ENCODE data around the gene CAPNS1. TPM values are rescaled to one million over a fixed set of nuclear protein-coding genes. Genes with fewer than 3 reads are reported as not detected.

Gene CAPNS1
- total RNA-seq, 2 donors from 2014 or later = 53.7 to 56.0 TPM

GRCh38 chr19:36152019-36152351, 12.1 kb downstream of the CAPNS1 start:
- H3K4me1 ChIP-seq = peaks cover 4% of the 10 kb centered on the region
- H3K36me3 ChIP-seq (replicated peaks in 1 of 2; ENCODE audit: insufficient read depth in 1 of 2, low read depth in 2 of 2) = peaks cover 4 to 17% of the 10 kb centered on the region in 2 donors
- intact Hi-C loops (cut with DNase I) = no loop called here
- H3K27ac ChIP-seq = peak overlapping the region; percentile 56 to 80 (median 73)
- ATAC-seq (peak; percentile 26), DNase-seq (no peak)
- no peaks in the 10 kb centered on the region for H3K27me3 ChIP-seq
- 50 to 61% methylated on average over 10 to 11 of the region's 16 CpGs for WGBS, 2 donors
- peak overlapping the region in 1 of 2 donors; percentile 31 for H3K4me3 ChIP-seq
- no peak for TF ChIP-seq POLR2A (IDR thresholded peaks at IDR 0.05)
- no peak for TF ChIP-seq CTCF (IDR thresholded peaks at IDR 0.05)
- no peaks in the 10 kb centered on the region for H3K9me3 ChIP-seq

GRCh38 chr19:36152352-36153091, 12.7 kb downstream of the CAPNS1 start, which contains the start of gene COX7A1:
Gene COX7A1 (minus strand): TSS chr19:36152447. CDS start chr19:36152407, 40 bp downstream.
- intact Hi-C loops (cut with DNase I) = no loop called here
- Histone ChIP-seq H3K9me3 (no peaks in the 10 kb centered on the region), H3K4me1 (peaks cover 4% of the 10 kb centered on the region), H3K4me3 (peak within 1 kb of the TSS in 1 of 2 donors; percentile 31), H3K27ac (peak within 1 kb of the TSS; percentile 56 to 80 (median 73)), H3K36me3 (replicated peaks in 1 of 2; ENCODE audit: insufficient read depth in 1 of 2, low read depth in 2 of 2) (peaks cover 4 to 13% of the 10 kb centered on the region in 2 donors), H3K27me3 (no peaks in the 10 kb centered on the region)
- TF ChIP-seq POLR2A (IDR thresholded peaks at IDR 0.05) (peak; percentile 25 to 43 (median 27)), CTCF (IDR thresholded peaks at IDR 0.05) (no peak)
- WGBS, 2 donors = 51 to 53% methylated on average over 5 to 38 of the region's 40 CpGs
- DNase-seq (peak; percentile 46 to 62 (median 52)), ATAC-seq (peak; percentile 74)

- Histone ChIP-seq H3K9me3 (no peaks in the 10 kb centered on the region), H3K27me3 (no peaks in the 10 kb centered on the region), H3K4me3 (no peak overlapping the region), H3K4me1 (peaks cover 4% of the 10 kb centered on the region), H3K36me3 (replicated peaks in 1 of 2; ENCODE audit: insufficient read depth in 1 of 2, low read depth in 2 of 2) (peaks cover 4 to 13% of the 10 kb centered on the region in 2 donors), H3K27ac (peak overlapping the region in 3 of 4 donors; percentile 68 to 80 (median 78))
- TF ChIP-seq POLR2A (IDR thresholded peaks at IDR 0.05) = no peak
- TF ChIP-seq CTCF (IDR thresholded peaks at IDR 0.05) = no peak
- intact Hi-C loops (cut with DNase I) = no loop called here
- ATAC-seq (no peak), DNase-seq (no peak)
- 96% methylated on average over 10 of the region's 10 CpGs for WGBS, 2 donors
Measured at GRCh38 chr19:36153126-36153525, 13.3 kb downstream of the CAPNS1 start.

- ATAC-seq (no peak), DNase-seq (no peak)
- no peaks in the 10 kb centered on the region for H3K36me3 ChIP-seq (replicated peaks in 1 of 2; ENCODE audit: insufficient read depth in 1 of 2, low read depth in 2 of 2)
- TF ChIP-seq POLR2A (IDR thresholded peaks at IDR 0.05) = no peak
- no peak for TF ChIP-seq CTCF (IDR thresholded peaks at IDR 0.05)
- intact Hi-C loops (cut with DNase I) = no loop called here
- no peak overlapping the region for H3K4me3 ChIP-seq
- WGBS, 2 donors = 88 to 89% methylated on average over 7 of the region's 7 CpGs
- H3K27ac ChIP-seq = no peak overlapping the region
- H3K4me1 ChIP-seq = no peaks in the 10 kb centered on the region
- no peaks in the 10 kb centered on the region for H3K27me3 ChIP-seq
- no peaks in the 10 kb centered on the region for H3K9me3 ChIP-seq
Measured at GRCh38 chr19:36160821-36161596, 21.1 kb downstream of the CAPNS1 start.
